ENCODE data around the gene RCL1. TPM values are rescaled to one million over a fixed set of nuclear protein-coding genes. Genes with fewer than 3 reads are reported as not detected.

Gene RCL1
- total and polyA plus RNA-seq, 8 donors, result 11.2 to 22.6 (median 18.2) TPM

GRCh38 chr9:4902135-4902475 is 109.4 kb downstream of the RCL1 start:
- H3K36me3 ChIP-seq, result no peaks in the 10 kb centered on the region
- no peak overlapping the region for H3K4me3 ChIP-seq
- ATAC-seq, result no peak
- DNase-seq, result no peak
- peaks cover 6 to 27% of the 10 kb centered on the region in 2 donors for H3K4me1 ChIP-seq
- H3K27me3 ChIP-seq, result no peaks in the 10 kb centered on the region
- intact Hi-C loops (cut with DNase I), result no loop called here
- H3K9me3 ChIP-seq, result peaks cover 0 to 10% of the 10 kb centered on the region in 2 donors
- TF ChIP-seq, protein P1, sequence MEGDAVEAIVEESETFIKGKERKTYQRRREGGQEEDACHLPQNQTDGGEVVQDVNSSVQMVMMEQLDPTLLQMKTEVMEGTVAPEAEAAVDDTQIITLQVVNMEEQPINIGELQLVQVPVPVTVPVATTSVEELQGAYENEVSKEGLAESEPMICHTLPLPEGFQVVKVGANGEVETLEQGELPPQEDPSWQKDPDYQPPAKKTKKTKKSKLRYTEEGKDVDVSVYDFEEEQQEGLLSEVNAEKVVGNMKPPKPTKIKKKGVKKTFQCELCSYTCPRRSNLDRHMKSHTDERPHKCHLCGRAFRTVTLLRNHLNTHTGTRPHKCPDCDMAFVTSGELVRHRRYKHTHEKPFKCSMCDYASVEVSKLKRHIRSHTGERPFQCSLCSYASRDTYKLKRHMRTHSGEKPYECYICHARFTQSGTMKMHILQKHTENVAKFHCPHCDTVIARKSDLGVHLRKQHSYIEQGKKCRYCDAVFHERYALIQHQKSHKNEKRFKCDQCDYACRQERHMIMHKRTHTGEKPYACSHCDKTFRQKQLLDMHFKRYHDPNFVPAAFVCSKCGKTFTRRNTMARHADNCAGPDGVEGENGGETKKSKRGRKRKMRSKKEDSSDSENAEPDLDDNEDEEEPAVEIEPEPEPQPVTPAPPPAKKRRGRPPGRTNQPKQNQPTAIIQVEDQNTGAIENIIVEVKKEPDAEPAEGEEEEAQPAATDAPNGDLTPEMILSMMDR (IDR thresholded peaks at IDR 0.05), result no peak
- peak overlapping the region in 1 of 2 donors; percentile 57 for H3K27ac ChIP-seq

DNA sequence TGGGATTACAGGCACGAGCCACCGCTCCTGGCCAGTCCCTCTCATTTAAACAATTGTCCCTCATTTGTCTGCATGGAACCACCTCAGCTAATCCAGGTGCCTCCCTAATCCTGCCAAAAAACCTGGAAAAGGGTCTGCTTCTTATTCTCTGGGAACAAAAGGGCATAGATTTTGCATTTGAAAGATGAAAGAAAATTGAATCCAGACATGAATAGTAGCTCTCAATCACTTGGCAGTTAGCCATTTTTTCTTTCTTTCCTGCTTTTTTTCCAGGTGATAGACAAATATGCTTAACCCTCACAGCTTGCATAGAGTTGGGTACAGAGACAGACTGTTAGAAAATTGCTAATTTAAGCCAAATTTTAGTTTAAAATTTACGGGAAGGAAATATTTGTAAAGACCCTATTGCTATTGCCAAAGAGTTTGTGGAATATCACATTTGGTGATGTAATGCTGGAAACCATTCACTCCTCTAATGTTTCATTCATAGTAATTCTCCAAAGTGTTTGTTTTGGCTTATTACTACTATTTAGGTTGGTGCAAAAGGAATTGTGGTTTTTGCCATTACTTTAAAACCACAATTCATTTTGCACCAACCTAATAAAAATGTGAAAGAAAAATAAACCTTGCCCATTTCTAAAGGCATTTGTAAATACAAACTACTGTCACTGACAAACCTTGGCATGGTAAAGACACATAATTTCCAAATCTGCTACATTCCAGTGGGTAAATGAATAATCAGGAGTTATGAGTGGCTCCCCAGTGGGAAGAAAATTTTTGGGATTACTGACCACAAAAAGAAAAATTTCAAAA is 111.8 kb downstream of the RCL1 start:
- DNase-seq, result no peak

DNA sequence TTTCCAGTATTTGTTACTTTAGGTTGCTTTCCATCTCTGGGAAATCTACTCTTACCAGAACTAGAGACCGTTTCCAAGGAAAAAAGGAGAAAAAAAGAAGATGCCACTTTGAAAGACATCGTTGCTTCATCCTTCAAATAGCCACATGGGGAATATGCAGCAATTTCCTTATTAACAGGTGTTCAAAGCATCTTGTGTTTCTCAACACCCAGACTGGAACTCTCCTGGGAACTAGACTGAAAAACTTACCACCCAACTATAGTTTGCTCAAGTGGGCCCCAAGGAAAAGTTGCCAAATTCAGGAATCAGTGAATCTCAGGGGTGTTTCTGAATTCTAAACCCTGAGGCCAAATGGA is 112.4 kb downstream of the RCL1 start:
- Histone ChIP-seq H3K36me3 (no peaks in the 10 kb centered on the region), H3K27me3 (no peaks in the 10 kb centered on the region), H3K4me3 (no peak overlapping the region), H3K27ac (no peak overlapping the region), H3K4me1 (peaks cover 6 to 27% of the 10 kb centered on the region in 2 donors), H3K9me3 (peaks cover 0 to 3% of the 10 kb centered on the region in 2 donors)
- intact Hi-C loops (cut with DNase I), result no loop called here
- no peak for ATAC-seq
- DNase-seq, result no peak
- TF ChIP-seq, protein P1 (IDR thresholded peaks at IDR 0.05), result no peak

More for the DNA sequence above, 111.8 kb downstream of the RCL1 start:
- TF ChIP-seq, protein P1 (IDR thresholded peaks at IDR 0.05), result no peak
- H3K27me3 ChIP-seq, result no peaks in the 10 kb centered on the region
- ATAC-seq, result peak; percentile 51
- intact Hi-C loops (cut with DNase I), result no loop called here
- no peak overlapping the region for H3K4me3 ChIP-seq
- H3K36me3 ChIP-seq, result no peaks in the 10 kb centered on the region
- peaks cover 6 to 27% of the 10 kb centered on the region in 2 donors for H3K4me1 ChIP-seq
- H3K27ac ChIP-seq, result no peak overlapping the region
- peaks cover 0 to 6% of the 10 kb centered on the region in 2 donors for H3K9me3 ChIP-seq

Small RNAs within 50 kb of the gene (microRNA-seq; reads per million reads assigned to microRNA genes)
- gene MIR101-2, result 20.6 to 23.5 reads per million in 2 donors

Other genes with a start within 250 kb of the RCL1 start
- 1 to 10 TPM; 5.7 to 6.3 TPM for gene PLPP6, start 130.7 kb upstream of the RCL1 start, total RNA-seq
- gene PLPP6, start 130.7 kb upstream of the RCL1 start, polyA plus RNA-seq (ENCODE audit: insufficient read length in 6 of 6), result 10 to 100 TPM in 3 of 6 donors, 1 to 10 TPM in 3; 9.2 to 10.5 (median 10.1) TPM
- gene SPATA6L, start 126.5 kb upstream of the RCL1 start, total RNA-seq, result 10 to 100 TPM in 1 of 2 donors, 1 to 10 TPM in 1; 9.4 to 10.1 TPM
- 1 to 10 TPM; 3.2 to 9.3 (median 7.6) TPM for gene SPATA6L, start 126.5 kb upstream of the RCL1 start, polyA plus RNA-seq (ENCODE audit: insufficient read length in 6 of 6)
- gene CDC37L1, start 113.4 kb upstream of the RCL1 start, total RNA-seq, result 10 to 100 TPM; 14.5 to 16.4 TPM
- gene CDC37L1, start 113.4 kb upstream of the RCL1 start, polyA plus RNA-seq (ENCODE audit: insufficient read length in 6 of 6), result 10 to 100 TPM; 13.9 to 19.2 (median 15.8) TPM
- gene AK3, start 51.7 kb upstream of the RCL1 start, total RNA-seq, result 10 to 100 TPM; 44.8 to 52.4 TPM
- gene AK3, start 51.7 kb upstream of the RCL1 start, polyA plus RNA-seq (ENCODE audit: insufficient read length in 6 of 6), result 10 to 100 TPM; 64.2 to 78.6 (median 71.7) TPM
- 10 to 100 TPM; 15.0 to 27.3 TPM for gene JAK2, start 192.3 kb downstream of the RCL1 start, total RNA-seq
- gene JAK2, start 192.3 kb downstream of the RCL1 start, polyA plus RNA-seq (ENCODE audit: insufficient read length in 6 of 6), result 10 to 100 TPM; 13.6 to 16.4 (median 15.3) TPM